COR-L47 (cell line): ENCODE data around the gene CMPK1.

Experiments used
- DNase-seq: peaks from one replicate; lab custom pipeline; 2025; lab: John Stamatoyannopoulos, UW

The CMPK1 gene

DNA sequence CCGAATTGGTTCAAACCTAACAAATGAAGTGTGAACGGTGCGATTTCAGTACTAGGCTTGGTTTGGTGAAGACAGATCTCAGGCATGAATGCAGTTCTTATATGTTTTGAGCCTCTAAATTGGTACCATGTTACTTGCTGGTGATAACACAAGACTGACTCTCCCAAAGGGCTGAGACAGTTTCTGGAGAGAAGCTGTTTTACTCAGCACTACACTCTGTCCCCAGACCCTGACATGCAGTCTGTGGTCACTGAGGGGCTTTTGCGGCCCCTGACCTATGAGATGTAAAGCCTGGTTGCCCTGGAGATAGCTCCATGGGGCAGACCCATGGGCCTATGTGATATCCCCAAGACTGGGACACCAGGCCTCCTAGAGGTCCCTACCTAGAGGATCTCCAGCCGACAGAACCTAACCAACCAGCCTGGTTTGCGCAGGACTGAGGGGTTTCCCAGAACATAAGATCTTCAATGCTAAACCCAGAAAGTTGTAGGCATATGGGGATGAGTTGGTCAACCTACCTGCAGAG is 63.1 kb downstream of the CMPK1 start:
- DNase-seq = no peak

DNA sequence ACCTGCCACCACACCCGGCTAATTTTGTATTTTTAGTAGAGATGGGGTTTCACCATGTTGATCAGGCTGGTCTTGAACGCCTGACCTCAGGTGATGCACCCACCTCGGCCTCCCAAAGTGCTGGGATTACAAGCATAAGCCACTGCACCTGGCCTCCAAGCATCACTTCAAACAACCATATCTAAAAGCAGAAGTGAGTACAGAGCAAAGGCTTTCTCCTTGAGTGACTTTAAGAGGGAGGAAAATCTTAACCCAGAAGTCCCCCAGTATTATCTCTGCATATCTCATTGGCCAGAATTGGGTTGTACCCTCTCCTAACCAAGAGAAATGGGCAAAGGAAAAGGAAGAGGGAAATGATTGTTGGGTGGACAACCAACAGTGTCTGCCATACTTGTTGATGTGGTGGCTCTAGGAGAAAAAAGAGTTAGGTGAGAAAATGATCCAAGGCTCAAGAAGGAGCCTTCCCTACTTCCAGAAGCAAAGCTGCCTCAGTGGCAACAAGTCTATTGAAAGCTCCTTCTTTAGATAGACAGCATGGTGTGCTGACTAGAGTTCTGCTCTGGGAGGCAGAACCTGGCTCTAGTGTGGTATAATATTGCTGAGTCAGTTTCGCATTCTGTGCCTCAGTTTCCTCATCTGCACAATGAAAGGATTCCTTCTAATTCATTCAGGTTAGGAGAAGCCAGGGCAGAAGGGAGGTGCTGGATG is 65.7 kb downstream of the CMPK1 start:
- no peak for DNase-seq

DNA sequence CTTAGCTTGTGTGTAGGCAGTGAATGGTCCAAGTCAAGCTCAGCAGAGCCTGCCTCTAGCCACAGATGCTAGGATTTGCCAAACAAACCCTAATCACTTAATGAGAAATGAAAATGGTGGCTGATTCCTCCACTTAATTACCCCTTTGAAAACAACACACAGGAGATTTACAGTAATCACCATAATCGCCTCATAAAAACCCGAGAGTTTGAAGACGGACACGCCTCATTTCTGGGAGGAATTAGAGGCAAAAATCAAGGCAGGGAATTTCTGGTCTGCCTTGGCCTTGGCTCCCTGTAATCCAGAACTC is 66.2 kb downstream of the CMPK1 start:
- no peak for DNase-seq

DNA sequence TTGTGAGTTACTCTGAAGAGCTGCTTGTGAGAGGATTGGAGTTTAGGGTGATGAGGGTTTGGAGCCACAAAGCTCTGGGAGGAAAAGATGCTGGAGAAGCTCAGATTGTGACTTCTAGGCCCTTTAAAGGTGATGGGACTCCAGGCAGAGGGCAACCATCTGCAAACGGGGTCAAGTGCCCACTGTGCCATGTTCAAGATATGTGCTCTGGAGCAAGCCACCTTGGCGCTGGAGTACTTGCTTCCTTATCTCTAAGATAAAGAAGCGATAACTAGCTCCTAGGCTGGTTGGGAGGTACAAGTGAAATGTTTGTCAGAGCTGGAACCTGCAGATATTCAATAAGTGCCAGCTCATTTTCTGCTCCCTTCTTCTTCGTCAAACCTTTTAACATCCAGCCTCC is 68.2 kb downstream of the CMPK1 start:
- no peak for DNase-seq

DNA sequence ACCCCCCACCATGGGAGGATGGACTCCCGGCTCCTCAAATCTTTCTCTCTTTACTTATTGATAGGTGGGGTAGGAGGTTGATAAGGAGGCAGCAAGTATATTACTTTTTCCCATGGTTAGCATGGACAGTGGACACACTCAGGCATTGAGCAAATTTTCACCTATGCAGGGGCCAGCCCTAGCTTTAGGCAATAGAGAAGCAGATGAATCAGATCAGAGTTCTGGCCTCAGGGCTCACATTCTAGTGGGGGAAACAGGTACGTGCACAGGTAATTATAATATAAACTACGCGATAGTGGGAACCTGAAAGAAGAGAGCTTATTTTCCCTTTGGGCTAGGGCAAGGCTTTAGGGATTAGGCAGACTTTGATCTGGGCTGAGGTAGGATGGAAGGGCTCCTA is 69.0 kb downstream of the CMPK1 start:
- no peak for DNase-seq

DNA sequence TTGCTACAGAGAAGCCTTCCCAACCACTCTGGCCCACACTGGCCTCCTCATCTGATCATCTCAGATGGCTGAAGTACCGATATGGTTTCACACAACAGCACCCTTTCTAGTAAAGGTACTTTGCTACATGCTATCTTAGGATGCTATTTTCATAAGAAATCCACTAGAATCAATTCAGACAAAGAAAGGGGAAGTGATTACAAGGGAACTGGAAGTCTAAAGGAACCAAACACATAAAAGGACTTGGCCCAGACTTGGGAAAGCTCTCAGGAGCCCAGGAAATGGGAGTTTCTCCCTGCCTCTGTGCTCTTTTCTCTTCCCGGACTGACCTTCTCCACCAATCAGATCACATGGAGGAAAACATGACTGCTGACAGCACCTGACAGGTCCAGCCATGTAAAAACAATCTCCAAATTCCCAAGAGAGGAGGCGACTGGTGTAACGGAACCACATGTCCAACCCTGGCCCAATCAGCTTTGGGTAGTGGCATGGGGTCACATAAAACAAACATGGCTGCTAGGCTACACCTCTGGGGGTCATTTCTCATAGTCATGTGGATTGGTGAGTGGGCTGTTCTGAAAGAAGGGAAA is 69.8 kb downstream of the CMPK1 start:
- no peak for DNase-seq

DNA sequence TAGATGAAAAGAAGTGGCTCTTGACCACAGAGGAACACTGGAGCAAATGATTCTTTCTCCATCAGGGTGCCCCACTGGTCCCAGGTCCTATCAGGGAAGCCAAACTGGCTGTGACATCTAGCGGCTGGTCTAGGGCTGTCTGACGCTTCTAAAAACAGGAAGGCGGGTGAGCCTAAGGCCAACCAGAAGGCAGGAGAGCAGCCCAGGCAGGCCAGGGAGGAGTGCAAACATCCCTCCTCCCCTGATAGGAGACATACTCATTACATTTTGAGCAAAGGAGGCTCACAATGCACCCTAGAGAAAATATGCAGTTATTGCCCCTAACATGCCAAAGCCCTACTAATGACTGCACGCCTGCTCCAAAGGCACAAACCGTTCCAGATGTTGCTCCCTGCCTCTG is 72.1 kb downstream of the CMPK1 start:
- no peak for DNase-seq

DNA sequence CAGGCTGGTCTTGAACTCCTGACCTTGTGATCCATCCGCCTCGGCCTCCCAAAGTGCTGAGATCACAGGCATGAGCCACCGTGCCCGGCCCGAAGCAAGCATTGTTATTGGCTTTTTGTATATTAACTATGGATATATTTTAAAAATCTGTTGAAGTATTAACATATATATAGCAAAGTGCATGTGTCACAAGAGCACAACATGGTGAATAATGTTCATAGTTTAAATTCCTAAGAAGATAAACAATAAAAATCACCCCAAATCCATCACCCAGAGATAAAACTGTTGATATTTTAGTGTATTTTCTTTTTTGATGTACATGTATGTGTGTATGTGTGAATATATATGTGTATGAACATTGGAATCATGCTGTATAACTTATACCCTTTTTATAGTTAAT is 73.4 kb downstream of the CMPK1 start:
- DNase-seq = no peak

DNA sequence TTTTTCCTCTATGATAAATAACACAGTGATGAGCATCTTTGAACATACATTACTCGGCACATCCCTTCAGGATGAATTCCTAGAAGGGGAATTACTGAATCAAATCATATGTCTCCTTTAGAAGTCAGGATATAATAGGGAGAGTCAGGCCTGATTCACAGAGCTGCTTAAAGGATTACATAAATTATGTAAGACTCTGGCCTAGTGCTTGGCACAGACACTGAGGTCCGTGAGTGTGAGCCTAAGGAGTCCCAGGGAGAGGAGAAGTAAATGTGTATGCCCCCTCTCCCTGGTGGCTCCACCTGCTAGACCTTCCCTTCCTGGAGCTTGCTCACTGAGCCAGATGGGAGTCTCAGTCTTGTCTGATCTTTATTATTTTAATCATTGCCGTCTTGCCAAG is 73.9 kb downstream of the CMPK1 start:
- DNase-seq = no peak

DNA sequence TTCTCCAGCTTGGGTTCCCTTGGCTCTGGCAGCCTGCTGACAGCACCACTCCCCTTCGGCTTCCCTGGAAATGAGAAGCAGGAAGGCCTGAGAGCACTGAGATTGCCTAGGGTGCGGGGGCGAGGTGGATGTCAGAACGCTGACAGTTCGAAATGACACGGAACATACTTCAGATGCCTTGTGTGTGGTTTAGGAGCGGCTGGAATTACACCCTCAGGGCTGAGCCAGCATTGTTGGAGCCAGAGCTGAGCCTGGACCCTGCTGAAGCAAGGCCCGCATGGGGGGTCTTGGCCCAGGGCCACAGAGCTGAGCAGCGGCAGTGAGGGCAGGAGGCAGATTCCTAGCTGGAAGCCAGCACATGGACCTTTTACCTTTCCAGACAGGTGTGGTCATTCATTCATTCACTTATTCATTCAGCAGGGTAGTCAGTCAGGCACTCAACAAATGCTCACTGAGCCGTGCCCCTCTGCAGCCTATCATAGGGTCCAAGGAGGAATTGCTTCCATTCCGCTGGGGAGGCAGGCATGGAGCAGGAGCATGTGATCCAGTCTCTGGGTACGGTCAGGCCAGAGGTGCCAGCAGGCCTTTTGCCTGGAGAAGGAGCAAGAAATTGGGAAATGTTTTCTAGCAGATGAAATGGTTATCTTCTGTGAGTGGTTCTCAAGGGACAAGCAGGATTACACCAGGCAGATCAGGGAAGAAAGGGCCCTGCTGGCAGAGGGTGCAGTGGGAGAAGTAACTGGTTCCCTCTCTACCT is 75.9 kb downstream of the CMPK1 start:
- DNase-seq = no peak

DNA sequence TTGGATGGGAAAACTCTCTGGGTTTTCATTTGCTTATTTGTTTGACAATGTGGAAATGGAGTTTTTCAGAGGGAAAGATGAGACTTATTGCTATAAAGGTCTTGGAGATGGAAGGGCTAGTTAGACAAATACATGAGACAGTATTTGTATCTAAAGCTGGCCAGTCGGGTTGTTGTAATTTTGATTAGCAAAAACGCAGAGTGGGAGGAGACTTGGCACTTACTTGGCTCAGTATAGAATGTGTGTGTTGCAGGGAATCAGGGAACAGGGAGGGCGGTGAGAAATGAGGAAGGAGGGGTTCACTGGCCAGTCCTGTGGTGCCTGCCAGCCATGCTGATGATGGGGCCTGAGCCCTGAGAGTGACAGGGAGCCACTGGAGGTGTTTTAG is 76.5 kb downstream of the CMPK1 start:
- DNase-seq = no peak

DNA sequence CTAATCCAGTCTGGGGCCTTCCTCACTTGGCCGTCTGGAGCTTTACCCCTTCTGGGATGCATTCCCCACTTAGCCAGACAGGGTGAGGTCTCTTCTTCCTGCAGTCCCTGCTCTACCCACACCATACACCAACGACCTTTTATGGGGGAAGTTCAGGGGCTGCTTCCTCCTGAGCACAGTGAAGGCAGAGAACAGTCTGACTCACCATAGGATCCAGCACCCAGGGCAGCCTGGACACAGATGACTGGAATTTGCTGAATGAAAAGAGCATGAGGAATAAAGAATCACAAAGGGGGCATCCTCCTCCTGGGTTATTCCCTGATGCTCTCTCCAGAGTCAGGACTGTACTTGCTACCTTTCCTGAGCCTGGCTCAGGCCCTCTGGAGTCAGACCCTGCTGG is 77.8 kb downstream of the CMPK1 start:
- no peak for DNase-seq

DNA sequence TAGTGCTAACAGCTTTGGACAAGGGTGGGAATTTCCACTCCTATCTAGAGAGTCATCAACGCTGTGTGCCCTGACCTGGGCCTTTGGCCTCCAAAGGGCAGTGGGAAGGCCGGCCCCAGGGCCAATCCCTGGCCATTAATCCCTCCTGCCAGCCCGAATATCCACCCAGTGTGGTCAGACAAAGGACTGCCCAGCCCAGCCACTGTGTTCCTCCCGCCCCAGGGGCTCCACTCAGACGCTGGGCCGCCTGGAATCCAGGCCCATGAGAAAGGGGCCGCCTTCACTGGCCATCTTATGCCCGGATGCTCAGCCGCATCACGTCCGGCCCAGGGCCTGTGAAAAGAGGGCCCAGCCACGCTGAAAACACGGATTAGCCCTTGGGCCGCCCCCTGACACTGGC is 78.8 kb downstream of the CMPK1 start:
- DNase-seq = no peak

DNA sequence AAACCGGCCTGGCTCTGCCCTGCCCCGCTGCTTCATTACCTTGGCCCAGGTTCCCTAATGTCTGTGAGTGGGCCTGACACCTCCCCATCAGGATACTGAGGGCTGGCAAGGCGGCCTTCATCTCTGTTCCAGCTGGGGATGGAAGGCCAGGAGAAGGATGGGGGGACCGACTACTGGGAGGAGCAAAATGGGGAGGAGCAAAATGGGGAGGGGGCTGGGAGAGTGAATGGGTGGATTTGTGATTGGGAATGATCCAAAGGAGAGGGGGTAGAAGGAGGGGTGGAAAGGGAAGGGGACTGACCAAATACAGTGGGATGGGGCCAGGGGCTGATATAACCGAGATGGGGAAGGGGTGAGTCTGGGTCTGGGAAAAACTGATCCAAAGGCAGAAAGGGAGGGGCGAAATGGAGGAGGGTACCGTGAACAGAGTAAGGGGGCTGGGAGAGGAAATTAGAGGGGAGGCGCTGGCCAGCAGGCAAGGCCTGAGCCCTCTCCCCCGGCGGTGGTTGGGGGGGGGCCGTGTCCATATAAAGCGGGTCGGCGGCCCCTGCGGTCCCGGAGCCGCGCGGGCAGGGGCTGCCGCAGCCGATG is 82.2 kb downstream of the CMPK1 start, which contains the start of gene FOXE3:
FOXE3 (plus strand) TSS at position 558 of the 591 bp plus-strand sequence; CDS start at position 589, 31 bp downstream.
- DNase-seq = no peak

DNA sequence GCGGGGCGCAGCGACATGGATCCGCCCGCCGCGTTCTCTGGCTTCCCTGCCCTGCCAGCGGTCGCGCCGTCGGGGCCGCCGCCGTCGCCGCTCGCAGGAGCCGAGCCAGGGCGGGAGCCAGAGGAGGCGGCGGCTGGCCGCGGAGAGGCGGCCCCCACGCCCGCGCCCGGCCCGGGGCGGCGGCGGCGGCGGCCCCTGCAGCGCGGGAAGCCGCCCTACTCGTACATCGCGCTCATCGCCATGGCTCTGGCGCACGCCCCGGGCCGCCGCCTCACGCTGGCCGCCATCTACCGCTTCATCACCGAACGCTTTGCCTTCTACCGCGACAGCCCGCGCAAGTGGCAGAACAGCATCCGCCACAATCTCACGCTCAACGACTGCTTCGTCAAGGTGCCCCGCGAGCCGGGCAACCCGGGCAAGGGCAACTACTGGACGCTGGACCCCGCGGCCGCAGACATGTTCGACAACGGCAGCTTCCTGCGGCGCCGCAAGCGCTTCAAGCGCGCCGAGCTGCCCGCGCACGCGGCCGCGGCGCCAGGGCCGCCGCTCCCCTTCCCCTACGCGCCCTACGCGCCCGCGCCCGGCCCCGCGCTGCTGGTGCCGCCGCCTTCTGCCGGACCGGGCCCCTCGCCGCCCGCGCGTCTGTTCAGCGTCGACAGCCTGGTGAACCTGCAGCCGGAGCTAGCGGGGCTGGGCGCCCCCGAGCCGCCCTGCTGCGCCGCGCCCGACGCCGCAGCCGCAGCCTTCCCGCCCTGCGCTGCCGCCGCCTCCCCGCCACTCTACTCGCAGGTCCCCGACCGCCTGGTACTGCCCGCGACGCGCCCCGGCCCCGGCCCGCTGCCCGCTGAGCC is 83.0 kb downstream of the CMPK1 start:
- DNase-seq = no peak

DNA sequence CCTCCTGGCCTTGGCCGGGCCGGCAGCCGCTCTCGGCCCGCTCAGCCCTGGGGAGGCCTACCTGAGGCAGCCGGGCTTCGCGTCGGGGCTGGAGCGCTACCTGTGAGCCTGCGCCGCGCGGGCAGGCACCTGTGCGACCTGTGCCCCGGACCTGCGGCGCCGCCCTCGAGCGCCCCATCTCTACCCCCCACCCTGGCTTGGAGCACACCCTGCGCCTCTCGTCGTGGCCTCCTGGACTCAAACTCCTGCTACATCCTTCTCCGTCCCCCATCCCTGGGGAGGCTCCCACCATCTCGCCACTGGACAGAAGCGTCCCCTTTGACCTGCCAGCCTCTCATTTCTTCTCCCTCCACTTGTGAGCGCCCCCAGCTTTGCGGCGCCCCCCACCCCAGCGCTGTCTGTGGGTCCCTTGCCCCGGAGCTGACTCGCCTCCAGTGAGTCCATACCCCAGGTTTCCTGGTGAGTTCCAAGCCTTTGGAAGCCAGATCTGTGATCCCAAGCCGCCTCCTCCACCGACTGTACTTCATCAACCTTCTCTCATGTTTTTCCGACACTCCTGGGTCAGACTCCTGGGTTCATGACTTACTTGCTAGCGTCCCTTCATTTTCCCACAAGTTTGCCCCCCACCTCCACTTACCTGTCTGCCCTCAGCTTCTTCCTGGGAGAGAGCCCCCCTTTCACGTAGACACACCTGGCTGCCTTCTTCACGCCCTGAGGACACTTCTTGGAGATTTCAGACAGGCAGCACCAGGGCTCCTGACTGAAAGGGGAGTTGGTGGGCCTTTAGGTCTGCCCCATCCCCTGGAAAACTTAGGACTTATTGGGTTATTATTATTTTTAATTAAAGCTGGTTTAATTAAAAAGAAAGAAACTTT is 83.8 kb downstream of the CMPK1 start:
- no peak for DNase-seq

DNA sequence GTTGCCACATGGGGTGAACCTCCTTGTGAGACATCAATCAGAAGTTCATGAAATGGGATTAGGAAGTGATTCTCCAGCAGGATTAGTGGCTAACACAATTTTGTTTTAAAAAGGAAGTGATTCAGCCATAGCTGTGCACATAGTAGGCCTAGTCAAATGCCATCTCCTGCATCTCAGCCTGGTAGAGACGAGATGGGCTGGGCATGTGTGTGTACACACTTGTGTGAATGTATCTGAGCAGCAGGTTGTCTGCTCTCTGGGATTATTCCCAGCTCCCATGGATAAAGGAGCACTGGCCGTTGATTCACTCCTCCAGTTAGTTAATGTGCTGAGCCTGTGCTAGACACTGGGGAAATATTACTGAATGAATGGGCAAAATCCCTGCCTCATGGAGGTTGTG is 84.5 kb downstream of the CMPK1 start:
- DNase-seq = no peak

DNA sequence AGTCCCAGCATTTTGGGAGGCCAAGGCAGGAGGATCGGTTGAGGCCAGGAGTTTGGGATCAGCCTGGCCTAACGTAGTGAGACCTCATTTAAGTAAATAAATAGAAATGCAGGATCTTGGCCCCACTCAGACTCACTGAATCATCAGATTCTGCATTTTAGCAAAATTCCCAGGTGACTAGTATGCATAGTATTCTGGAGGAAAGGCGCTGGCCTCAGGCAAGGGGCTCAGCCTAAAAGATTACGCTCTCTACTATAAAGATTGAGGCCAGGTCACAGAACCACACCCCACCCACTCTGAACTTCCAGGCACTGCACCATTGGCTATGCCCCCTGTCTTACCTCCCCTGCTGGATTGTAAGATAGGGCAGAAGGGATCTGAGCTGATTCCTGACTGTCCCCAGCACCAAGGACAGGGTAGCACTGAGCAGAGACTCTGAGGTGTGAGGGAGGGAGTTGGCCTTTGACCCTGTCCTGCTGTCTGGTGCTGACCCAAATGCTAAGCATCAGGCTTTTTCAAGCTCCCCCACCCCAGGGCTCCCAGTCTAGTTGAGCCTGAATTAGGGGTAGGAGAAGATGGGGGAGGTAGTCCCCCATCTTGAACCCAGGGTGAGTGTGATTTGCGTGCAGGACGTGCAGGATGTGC is 85.2 kb downstream of the CMPK1 start:
- no peak for DNase-seq

DNA sequence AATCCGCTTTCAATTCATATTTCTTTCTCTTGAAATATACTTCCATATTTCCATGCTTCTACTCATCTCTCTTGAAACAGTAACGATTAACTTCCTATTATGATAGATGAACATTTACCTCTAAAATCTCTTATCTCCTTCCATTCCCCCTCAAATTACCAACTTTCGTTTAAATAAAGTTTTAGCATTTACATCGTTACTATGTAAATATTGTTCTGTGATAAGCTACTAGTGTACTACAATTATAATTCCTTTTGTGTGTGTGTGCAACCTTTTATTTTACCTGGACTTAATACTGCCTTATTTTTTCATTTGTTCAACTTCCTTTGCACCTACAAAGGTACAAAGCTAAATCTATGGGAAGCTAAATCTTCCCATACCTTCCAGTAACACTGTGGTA is 87.0 kb downstream of the CMPK1 start:
- DNase-seq = no peak

DNA sequence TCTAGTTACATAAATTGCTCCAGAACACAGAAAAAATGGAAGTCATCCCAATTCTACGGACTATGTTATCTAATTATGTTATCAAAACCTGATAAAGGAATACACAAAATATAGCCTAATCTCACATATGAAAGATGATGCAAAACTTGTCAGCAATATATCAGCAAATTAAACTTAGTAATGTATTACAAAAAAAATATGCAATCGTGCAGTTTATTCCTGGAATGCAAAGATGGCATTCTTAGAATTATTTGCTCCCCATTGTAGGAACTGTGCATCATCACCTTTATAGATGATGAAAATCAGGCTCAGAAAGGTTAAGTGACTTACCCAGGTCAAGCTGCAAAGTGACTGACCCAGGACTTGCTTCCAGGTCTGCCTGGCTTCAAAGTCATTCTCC is 90.3 kb downstream of the CMPK1 start:
- DNase-seq = no peak
